HFFc6 (cell line): ENCODE data around the gene MRAP2. TPM values are rescaled to one million over a fixed set of nuclear protein-coding genes. Genes with fewer than 3 reads are reported as not detected.
"Not testable (repeated sequence)": the region's sequence is repeated elsewhere in the genome, so short reads cannot be mapped to it uniquely, and the experiment has no call there.

Source experiments
- DNase-seq: peaks from one replicate; pipeline ENCODE4 v3.0.0-alpha.2; 2018
- H3K27ac Mint-ChIP-seq: 2 replicates; pipeline ENCODE4 v1.8.0; 2020; ENCODE audit warnings: mild to moderate bottlenecking, mixed read lengths
- H3K27me3 Mint-ChIP-seq: 2 replicates; pipeline ENCODE4 v1.8.0; 2021; ENCODE audit warnings: mild to moderate bottlenecking, moderate library complexity, mixed read lengths; ENCODE audit not compliant: insufficient read depth
- H3K36me3 Mint-ChIP-seq: 2 replicates; pipeline ENCODE4 v1.8.0; 2021; ENCODE audit warnings: low read depth, mixed read lengths
- H3K4me1 Mint-ChIP-seq: 2 replicates; pipeline ENCODE4 v1.8.0; 2020; ENCODE audit warnings: low read depth, mixed read lengths
- H3K4me3 Mint-ChIP-seq: 2 replicates; pipeline ENCODE4 v1.8.0; 2020; ENCODE audit warnings: mild to moderate bottlenecking, moderate library complexity, mixed read lengths
- H3K9me3 Mint-ChIP-seq: 2 replicates; pipeline ENCODE4 v1.8.0; 2020; ENCODE audit warnings: mild to moderate bottlenecking, mixed read lengths
- total RNA-seq, 6 experiments: library from RNA; stranded (reverse); fragmentation: NEBNext Ultra II Directional; extraction: Animal tissue kit (Norgen Biotek cat#: 25700); gene quantifications; 2 replicates in 1 of 6; 3 replicates in 5 of 6; pipeline ENCODE4 v1.2.3, GENCODE V29; 2021
- TF ChIP-seq, protein P1 (sequence below): fragments of 200-600 bp; sonication (generic); IDR thresholded peaks from 2 replicates; pipeline ENCODE4 v1.5.0; 2021; ENCODE audit warnings: antibody characterized with exemption, mild to moderate bottlenecking

The MRAP2 gene
- total RNA-seq, 6 experiments from 2014 or later, result 0.07 TPM; not detected in 5

DNA sequence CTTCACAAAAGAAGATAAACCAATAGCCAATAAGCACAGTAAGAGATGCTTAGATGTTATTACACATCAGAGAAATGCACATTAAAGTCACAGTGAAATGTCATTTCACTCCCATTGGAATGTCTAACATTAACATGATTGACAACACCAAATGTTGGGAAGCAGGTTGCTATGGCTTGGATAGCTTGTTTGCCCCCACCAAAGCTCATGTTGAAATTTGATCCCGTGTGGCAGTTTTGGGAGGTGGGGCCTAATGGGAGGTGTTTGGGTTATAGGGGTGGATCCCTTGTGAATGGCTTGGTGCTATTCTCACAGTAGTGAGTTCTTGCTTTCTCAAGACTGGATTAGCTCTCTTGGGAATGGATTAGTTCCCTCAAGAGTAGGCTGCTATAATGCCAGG is 44.8 kb downstream of the MRAP2 start:
- H3K36me3 Mint-ChIP-seq, result no peaks in the 10 kb centered on the region
- no peaks in the 10 kb centered on the region for H3K27me3 Mint-ChIP-seq
- TF ChIP-seq, protein P1, sequence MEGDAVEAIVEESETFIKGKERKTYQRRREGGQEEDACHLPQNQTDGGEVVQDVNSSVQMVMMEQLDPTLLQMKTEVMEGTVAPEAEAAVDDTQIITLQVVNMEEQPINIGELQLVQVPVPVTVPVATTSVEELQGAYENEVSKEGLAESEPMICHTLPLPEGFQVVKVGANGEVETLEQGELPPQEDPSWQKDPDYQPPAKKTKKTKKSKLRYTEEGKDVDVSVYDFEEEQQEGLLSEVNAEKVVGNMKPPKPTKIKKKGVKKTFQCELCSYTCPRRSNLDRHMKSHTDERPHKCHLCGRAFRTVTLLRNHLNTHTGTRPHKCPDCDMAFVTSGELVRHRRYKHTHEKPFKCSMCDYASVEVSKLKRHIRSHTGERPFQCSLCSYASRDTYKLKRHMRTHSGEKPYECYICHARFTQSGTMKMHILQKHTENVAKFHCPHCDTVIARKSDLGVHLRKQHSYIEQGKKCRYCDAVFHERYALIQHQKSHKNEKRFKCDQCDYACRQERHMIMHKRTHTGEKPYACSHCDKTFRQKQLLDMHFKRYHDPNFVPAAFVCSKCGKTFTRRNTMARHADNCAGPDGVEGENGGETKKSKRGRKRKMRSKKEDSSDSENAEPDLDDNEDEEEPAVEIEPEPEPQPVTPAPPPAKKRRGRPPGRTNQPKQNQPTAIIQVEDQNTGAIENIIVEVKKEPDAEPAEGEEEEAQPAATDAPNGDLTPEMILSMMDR, result no peak
- H3K4me1 Mint-ChIP-seq, result no peaks in the 10 kb centered on the region
- no peak overlapping the region for H3K4me3 Mint-ChIP-seq
- no peak overlapping the region for H3K27ac Mint-ChIP-seq
- DNase-seq, result no peak
- H3K9me3 Mint-ChIP-seq, result no peaks in the 10 kb centered on the region

DNA sequence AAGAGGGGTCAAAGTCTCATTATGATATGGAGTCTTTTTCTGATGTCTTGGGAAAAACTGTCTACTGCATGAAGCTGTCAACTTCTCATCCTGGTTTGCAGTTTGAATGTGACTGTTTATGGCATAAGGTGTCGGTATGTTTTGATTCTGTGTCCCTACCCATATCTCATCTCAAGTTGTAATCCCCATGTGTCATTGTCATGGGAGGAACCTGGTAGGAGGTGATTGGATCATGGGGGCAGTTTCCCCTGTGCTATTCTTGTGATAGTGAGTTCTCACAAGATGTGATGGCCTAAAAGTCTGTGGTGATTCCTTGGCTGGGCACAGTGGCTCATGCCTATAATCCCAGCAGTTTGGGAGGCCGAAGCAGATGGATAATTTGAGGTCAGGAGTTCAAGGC is 47.6 kb downstream of the MRAP2 start:
- Mint-ChIP-seq H3K9me3 (no peaks in the 10 kb centered on the region), H3K36me3 (no peaks in the 10 kb centered on the region), H3K27ac (no peak overlapping the region), H3K4me3 (no peak overlapping the region), H3K4me1 (no peaks in the 10 kb centered on the region), H3K27me3 (no peaks in the 10 kb centered on the region)
- no peak for DNase-seq
- TF ChIP-seq, protein P1, result no peak

DNA sequence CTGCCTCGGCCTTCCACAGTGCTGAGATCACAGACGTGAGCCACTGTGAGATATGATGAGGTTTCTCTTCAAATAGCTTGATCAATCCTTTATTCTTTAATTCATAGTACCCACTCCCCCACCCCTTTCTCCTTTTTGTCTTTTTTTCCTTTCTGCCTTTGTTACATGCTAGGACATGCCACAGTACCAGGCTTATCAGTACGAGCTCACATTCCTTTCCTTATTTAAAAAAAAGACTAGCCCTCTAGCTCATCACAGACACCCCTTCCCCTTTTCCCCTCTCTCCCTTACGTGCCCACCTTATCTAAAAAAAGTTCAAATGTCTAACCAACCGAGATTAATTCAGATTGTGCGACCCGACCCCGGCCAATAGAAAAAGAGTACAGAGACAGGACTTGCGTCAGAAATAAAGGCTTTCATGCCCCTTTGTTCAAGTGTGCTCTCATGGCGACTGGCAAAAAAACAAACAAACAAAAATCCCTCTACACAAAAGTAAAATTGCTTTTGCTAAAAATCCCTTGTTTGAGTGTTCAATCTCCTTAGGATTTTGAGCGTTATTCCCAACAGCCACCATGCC is 49.2 kb downstream of the MRAP2 start:
- Mint-ChIP-seq H3K4me1 (no peaks in the 10 kb centered on the region), H3K36me3 (no peaks in the 10 kb centered on the region), H3K4me3 (0 out of 2 replicates have a peak overlapping the region, but pooled peaks have one; percentile 10), H3K9me3 (no peaks in the 10 kb centered on the region), H3K27me3 (no peaks in the 10 kb centered on the region; the same call in 1 of the 2 replicates), H3K27ac (no peak overlapping the region)
- TF ChIP-seq, protein P1, result no peak
- no peak for DNase-seq

DNA sequence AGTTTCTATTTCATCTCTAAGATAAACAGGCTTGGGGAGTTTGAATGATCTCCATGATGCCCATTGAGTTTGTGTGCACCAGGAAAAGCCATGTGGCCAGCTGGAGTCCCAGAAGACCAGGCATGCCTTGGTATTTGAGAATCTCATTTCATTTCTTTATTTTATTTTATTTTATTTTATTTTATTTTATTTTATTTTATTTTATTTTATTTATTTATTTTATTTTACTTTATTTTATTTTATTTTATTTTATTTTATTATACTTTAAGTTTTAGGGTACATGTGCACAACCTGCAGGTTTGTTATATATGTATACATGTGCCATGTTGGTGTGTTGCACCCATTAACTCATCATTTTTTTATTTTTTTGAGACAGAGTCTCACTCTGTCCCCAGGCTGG is 51.1 kb downstream of the MRAP2 start:
- H3K27ac Mint-ChIP-seq, H3K9me3 Mint-ChIP-seq, H3K4me1 Mint-ChIP-seq, H3K4me3 Mint-ChIP-seq, H3K36me3 Mint-ChIP-seq, DNase-seq, H3K27me3 Mint-ChIP-seq: not testable (repeated sequence)

DNA sequence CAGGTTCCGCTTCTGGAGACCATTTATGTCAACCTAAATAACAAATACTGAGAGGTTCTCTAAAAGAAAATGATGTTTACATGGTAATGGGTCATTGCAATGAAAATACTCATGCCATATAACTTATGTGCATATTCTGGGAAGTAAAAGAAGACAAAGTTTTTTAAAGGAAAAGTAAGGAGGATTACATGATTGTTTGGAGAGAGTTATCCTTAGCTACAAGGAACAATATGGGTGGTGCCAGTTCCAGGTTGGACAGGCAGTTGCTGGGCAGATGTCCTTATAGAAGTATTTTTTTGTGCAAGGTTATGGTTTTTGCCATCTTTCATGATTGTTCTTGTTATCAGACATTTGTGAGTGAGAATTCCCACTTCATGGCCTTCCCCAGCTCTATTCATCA is 52.5 kb downstream of the MRAP2 start:
- no peak for DNase-seq
- H3K4me3 Mint-ChIP-seq, result no peak overlapping the region
- TF ChIP-seq, protein P1, result no peak
- no peaks in the 10 kb centered on the region; the same call in 1 of the 2 replicates for H3K27me3 Mint-ChIP-seq
- no peak overlapping the region for H3K27ac Mint-ChIP-seq
- no peaks in the 10 kb centered on the region for H3K9me3 Mint-ChIP-seq
- no peaks in the 10 kb centered on the region for H3K36me3 Mint-ChIP-seq
- H3K4me1 Mint-ChIP-seq, result no peaks in the 10 kb centered on the region

DNA sequence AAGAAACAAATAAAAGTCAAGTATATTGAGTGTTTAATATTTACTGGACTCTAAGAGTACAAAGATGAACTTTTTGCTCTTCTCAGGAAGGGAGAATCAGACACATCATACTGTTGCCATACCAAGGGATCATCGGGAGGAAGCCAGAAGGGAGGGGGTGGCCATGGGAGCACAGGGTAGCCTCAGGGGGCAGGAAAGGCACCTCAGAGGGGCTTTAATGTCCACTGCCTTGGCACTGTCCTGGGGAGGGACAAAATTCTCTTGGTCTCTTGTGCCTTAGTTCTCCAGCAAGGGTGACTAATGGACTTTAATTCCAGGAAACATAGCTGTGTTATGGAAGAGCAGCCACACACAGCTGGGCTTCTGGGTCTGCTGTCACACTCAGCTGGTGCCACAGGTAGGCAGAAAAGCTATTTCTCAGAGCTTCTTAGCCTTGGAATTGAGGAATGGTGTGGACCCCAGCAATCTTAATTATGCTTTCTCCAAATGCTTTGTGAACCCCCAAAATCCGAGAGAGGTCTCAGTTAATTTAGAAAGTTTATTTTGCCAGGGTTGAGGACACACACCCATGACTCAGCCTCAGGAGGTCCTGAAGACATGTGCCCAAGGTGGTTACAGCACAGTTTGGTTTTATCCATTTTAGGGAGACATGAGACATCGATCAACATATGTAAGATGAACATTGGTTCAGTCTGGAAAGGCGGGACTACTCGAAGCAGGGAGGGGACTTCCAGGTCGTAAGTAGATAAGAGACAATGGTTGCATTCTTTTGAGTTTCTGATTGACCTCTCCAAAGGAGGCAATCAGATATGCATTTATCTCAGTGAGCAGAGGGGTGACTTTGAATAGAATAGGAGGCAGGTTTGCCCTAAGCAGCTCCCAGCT is 53.2 kb downstream of the MRAP2 start:
- TF ChIP-seq, protein P1, result no peak

More for the DNA sequence above, 53.2 kb downstream of the MRAP2 start:
- Mint-ChIP-seq H3K27ac (no peak overlapping the region), H3K9me3 (no peaks in the 10 kb centered on the region), H3K4me3 (no peak overlapping the region), H3K27me3 (no peaks in the 10 kb centered on the region; the same call in 1 of the 2 replicates), H3K36me3 (no peaks in the 10 kb centered on the region), H3K4me1 (no peaks in the 10 kb centered on the region)
- DNase-seq, result no peak
